Ecto neural progenitor cell (in vitro differentiated cells): ENCODE measurements around the gene VDAC1.
"Not testable (repeated sequence)": the region's sequence is repeated elsewhere in the genome, so short reads cannot be mapped to it uniquely, and the experiment has no call there.

ENCODE experiments used
- DNase-seq: peaks from one replicate; pipeline ENCODE4 v3.0.0-alpha.2; 2018; ENCODE audit warnings: low spot score

VDAC1 gene

GRCh38 chr5:133995341-133995740, 9.4 kb downstream of the VDAC1 start:
- no peak for DNase-seq

DNA sequence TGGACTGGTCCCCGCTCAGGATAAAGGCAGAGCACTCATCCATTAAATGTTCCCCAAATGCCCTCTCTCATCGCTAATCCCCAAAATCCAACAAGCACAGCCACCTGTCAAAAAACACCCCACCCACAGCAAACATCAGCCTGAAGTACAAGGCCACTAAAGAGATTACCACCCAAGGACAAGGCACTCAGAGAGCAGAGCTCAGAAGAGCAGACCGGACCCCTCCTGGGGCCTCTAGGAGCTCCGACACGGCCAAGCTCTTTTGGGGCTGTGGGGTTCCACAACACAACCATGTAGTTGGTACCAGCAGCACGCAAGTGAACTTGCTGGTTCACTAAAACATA, 9.8 kb downstream of the VDAC1 start:
- DNase-seq: no peak

GRCh38 chr5:133994297-133994989, 10.3 kb downstream of the VDAC1 start:
- DNase-seq: no peak

GRCh38 chr5:133993185-133993936, 11.4 kb downstream of the VDAC1 start:
- DNase-seq: no peak

DNA sequence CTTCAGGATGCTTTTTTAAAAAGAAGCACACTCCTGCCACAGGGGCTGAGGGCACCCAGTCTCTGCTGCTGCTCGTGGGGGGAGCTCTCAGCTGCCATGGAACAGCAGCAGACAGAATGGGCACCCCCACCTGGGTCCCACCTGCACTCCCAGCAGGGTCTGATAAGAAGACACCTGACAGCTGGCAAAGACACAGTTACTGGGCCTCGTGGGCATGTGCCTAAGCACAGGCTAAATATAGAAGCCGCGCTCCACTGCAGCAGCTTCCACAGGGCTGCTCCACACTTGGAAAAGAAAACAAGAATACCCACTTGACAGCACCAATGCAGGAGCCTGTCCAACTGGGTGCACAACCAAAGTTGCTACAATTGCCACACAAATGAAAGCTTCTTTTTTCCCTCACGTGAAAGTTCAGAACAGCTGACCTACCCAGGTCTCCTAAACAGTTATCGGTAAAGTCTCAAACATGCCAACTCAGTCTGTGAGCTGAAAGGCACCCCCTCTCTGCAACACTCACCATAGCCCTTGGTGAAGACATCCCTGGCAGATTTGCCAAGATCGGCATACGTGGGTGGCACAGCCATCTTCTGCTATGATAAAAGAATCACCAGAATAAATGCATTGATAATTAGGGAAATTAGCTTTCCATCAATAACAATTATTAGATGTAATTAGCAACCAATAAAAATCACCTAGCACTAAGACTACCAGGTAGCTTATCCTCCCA, 12.2 kb downstream of the VDAC1 start:
- no peak for DNase-seq

DNA sequence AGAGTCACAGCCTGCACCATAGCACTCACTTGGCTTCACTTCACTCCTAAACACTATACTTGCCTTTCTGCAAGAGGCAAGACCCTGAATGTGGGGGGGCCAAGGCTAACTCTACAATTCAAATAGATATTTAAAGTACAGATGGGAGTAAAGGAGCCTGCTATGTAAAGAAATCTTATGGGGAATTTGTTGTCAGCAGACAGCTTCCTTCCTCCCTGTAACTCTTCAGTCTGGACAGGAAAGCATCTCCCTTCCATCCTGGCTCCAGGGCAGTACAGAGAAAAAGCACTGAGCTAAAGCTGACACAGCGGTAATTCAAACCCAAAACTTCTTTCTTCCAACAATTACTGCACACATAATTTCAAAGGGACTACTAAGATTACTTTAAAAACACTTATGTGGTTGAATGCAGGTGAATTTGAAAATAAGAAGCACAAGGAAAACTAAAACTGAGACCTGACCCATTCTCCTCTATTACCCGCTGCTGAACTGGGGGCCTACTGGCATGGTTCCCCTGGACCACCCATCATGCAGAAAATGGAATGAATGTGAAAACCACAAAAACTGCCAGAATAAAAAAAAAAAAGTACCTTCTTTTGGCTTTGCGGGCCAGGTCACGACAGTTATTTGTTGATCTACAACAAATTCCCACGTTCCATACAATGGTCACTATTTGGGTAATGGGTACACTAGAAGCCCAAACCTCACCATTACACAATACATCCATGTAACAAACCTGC, 13.4 kb downstream of the VDAC1 start:
- DNase-seq: no peak

DNA sequence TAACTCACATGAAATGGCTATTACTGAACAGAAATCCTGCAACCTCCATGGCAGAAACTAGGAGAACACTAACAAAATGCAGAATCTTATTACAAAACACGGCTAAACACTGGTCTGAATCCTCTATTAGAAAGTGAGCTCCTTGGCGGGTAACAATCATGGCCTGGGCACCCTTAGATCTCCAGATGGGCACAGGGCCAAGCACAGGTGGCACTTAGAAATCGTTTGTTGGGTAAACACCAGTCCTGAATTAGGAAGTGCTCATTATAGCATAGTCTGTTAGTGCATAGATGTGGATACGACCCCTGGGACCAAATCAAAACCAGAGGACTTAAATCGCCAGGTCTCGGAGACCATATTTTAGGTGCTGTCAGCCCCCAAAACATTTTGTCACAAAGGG, 14.4 kb downstream of the VDAC1 start:
- DNase-seq: no peak

GRCh38 chr5:133985540-133986180, 19.1 kb downstream of the VDAC1 start:
- DNase-seq: no peak

GRCh38 chr5:133983674-133984073, 21.1 kb downstream of the VDAC1 start:
- no peak for DNase-seq

DNA sequence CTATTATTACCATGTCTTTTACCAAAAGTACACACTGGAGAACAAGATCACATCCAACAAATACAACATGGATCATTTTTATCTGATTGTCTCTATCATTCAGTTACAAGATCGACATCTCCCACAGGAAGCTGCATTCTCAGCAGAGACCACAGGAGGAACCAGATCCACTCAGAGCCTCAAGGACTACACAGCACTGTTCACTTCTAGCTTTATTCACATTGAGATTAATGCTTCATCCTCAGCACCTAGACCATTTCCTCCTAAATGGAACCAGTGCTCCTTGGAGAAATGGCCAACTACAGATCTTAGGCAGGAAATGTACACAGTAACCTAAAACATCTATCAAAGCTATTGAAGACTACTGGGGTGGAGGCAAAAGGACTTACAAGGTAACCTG, 23.1 kb downstream of the VDAC1 start:
- no peak for DNase-seq

GRCh38 chr5:133980652-133981051, 24.1 kb downstream of the VDAC1 start:
- DNase-seq: no peak

DNA sequence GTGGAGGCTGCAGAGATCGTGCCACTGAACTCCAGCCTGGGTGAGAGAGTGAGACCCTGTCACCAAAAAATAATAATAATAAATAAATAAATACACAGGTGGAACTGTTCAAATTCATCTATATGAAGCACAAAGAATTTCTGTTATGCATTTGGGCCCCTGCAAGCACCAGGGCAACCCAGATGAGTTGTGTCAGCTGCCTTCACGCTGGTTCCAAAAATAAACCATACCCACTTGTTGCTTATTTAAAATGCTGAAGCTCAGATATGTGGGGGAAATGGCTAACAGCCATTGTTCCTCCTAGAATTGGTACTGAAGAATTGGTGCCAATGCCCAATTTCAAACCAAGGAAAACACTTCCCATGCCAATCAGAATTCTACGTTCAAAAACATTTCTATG, 25.8 kb downstream of the VDAC1 start:
- no peak for DNase-seq

DNA sequence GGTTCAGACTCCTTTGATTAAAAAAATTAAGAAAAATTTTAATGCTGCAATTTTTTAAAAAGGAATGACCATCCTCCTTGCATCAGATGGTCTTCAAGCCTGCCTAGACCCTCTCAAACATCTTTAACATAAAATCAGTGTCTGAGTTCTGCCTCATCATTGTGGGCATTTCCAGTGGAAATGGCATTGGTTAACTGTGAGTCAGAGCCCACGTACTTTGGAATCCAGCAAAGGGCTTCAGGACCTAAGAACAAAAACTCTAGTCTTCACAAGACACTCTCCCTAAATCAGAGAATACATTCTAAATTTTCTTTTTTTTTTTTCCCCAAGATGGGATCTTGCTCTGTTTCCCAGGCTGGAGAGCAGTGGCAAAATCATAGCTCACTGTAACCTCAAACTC, 26.9 kb downstream of the VDAC1 start:
- DNase-seq: no peak

DNA sequence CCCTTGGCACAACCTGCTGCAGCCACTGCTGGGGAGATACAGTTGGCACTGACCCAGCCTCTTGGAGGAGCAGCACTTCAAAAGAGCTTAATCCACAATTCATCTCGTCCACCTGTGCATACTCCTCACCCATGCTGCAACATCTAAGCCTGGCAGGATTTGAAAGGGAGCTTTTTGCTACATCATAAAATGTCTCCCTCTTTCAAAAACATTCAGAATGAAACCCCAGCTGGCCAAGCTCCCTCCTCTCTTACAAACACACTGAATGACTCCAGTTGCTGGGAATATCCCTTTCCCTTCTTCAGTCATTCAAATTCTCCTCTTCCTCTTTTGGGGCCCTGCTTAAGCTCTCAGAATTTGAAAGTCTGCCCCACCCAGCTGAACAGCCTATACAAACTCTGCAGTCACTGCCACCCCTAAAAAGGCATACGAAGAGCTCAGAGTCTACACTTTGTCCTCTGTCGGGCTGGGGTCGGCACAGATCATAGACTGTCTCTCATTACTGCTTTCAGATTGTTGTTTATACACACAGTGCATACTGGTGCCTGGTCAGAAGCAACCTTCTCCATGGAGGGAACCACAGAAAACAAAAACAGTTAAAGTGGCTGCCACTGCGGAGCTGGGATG, 27.5 kb downstream of the VDAC1 start:
- DNase-seq: no peak

- not testable (repeated sequence) for DNase-seq
Observed at GRCh38 chr5:133975546-133975945, 29.2 kb downstream of the VDAC1 start.

GRCh38 chr5:133974142-133974541, 30.6 kb downstream of the VDAC1 start:
- DNase-seq: no peak

DNA sequence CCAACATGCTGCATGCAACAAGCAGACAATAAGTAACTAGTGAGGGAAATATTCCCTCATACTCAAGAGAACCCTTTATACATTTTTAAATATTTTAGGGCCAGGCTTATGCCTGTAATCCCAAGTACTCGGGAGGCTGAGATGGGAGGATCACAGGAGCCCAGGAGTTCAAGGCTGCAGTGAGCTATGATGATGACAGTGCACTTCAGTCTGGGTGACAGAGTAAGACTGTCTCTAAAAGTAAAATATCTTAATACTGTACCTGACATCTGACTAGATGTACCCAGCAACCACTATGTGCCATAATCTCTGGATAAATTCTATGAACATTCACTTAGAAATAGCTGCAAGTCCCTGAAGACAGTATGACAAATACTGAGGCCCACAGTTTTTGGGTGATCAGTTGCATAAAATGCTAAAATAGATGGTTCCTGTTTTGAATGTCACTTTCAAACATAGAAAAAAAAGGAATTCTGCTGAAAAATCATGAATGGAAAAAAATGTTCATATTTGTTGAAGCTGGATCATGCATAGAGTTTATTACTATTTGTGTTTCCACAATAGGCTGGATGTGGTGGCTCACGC, 34.4 kb downstream of the VDAC1 start:
- DNase-seq: no peak

GRCh38 chr5:133969654-133970324, 35.0 kb downstream of the VDAC1 start:
- DNase-seq: no peak

- DNase-seq: peak; percentile 94
Observed at GRCh38 chr5:133968204-133968980, 36.4 kb downstream of the VDAC1 start, which contains the start of gene C5orf15. TSS of gene C5orf15 (minus strand) at chr5:133968625. CDS start at chr5:133968584, 41 bp downstream.
